ENCODE results near the gene UCN2. TPM values are rescaled to one million over a fixed set of nuclear protein-coding genes. Genes with fewer than 3 reads are reported as not detected.

The UCN2 gene
- total RNA-seq, 1 donor from 2014 or later: not detected

DNA sequence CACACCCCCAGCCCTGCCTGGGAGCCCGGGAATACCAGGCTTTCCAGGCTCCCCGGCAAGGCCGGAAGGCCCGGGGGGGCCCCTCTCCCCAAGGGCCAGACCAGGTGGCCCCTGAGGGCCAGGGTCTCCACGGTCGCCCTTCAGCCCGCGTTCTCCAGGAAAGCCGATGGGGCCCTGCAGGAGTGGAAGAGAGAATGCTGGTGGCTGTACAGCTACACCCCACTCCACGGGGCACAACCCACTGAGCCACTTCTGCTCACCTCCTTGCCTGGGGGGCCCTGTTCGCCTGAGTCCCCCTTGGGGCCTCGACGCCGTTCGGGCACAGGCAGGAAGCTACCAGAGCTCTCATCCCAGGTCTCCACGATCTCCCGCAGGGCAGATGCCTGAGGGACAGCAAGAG lies 11.8 kb upstream of the UCN2 start:
- no peaks in the 10 kb centered on the region for H3K4me1 ChIP-seq
- H3K36me3 ChIP-seq: peaks cover 0 to 3% of the 10 kb centered on the region in 2 donors
- intact Hi-C loops (cut with DNase I): no loop called here
- H3K27ac ChIP-seq: no peak overlapping the region
- H3K27me3 ChIP-seq: no peaks in the 10 kb centered on the region
- no peaks in the 10 kb centered on the region for H3K9me3 ChIP-seq
- no peak for DNase-seq (ENCODE audit: low spot score in 2 of 2)
- TF ChIP-seq, protein P1, sequence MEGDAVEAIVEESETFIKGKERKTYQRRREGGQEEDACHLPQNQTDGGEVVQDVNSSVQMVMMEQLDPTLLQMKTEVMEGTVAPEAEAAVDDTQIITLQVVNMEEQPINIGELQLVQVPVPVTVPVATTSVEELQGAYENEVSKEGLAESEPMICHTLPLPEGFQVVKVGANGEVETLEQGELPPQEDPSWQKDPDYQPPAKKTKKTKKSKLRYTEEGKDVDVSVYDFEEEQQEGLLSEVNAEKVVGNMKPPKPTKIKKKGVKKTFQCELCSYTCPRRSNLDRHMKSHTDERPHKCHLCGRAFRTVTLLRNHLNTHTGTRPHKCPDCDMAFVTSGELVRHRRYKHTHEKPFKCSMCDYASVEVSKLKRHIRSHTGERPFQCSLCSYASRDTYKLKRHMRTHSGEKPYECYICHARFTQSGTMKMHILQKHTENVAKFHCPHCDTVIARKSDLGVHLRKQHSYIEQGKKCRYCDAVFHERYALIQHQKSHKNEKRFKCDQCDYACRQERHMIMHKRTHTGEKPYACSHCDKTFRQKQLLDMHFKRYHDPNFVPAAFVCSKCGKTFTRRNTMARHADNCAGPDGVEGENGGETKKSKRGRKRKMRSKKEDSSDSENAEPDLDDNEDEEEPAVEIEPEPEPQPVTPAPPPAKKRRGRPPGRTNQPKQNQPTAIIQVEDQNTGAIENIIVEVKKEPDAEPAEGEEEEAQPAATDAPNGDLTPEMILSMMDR (IDR thresholded peaks at IDR 0.05): no peak
- no peak overlapping the region for H3K4me3 ChIP-seq

DNA sequence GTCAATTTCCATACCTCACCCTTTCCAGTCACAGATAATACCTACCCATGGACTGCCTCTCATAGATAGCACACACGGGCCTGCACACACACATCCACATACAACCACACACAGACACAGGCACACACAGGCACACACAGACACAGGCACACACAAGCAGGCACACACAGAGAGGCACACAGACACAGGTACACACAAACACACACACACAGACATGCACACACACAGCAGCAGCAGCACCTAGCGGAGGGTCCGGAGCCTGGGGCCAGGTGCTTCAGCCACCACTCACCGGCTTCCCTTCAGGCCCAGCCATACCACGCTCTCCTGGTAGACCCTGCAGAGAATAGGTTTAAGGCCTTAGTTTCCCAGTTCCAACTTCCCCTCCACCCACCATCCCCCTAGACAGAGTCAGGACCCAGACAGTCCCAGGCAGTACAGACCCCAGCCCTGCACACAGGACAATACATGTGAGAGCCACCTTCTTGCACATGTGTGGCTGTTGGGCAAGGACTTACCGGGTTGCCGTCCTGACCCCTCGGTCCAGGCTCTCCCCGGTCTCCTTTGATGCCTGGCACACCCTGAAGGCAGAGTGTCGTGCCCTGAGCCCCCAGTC lies 10.5 kb upstream of the UCN2 start:
- Histone ChIP-seq H3K36me3 (peaks cover 0 to 3% of the 10 kb centered on the region in 2 donors), H3K27ac (no peak overlapping the region), H3K4me1 (no peaks in the 10 kb centered on the region), H3K27me3 (no peaks in the 10 kb centered on the region), H3K9me3 (no peaks in the 10 kb centered on the region), H3K4me3 (no peak overlapping the region)
- TF ChIP-seq, protein P1 (IDR thresholded peaks at IDR 0.05): no peak
- intact Hi-C loops (cut with DNase I): no loop called here
- DNase-seq (ENCODE audit: low spot score in 2 of 2): no peak

DNA sequence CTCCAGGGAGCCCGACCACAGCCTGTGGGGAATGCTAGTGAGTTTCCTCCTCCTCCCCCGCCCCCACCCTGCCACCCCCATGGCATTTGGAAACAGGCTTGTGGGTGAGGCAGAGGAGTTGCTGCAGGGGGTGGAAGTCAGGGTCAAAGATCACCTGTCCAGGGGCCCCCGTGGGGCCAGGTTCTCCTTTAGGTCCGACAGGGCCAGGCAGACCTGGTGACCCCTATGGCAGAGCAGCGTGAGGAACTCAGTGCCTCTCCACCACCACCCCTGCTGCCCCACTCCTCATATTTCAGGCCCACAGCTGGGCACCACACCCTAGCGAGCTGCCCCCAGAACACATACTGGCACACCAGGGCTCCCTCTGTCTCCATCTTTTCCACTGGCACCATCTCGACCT lies 8.9 kb upstream of the UCN2 start:
- Histone ChIP-seq H3K27me3 (no peaks in the 10 kb centered on the region), H3K9me3 (no peaks in the 10 kb centered on the region), H3K27ac (no peak overlapping the region), H3K4me3 (no peak overlapping the region), H3K36me3 (no peaks in the 10 kb centered on the region), H3K4me1 (no peaks in the 10 kb centered on the region)
- intact Hi-C loops (cut with DNase I): no loop called here
- TF ChIP-seq, protein P1 (IDR thresholded peaks at IDR 0.05): no peak
- no peak for DNase-seq (ENCODE audit: low spot score in 2 of 2)

DNA sequence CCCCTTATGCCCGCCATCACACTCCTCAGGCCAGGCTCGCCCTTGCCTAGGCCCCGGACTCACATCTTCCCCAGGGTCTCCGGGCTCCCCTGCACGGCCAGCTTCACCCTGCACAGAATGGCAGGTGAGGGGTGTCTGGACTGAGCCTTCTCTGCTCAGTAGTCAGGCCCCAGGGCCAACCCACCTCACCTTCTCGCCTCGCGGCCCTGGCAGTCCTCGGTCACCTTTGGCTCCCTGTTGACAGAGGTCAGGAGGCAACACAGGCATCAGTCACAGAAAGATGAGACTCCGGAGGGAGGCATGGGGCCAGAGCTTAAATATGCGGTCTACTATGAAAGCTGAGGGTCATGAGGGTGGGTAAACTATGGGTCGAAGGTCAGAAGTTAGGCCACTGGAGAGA lies 8.4 kb upstream of the UCN2 start:
- TF ChIP-seq, protein P1 (IDR thresholded peaks at IDR 0.05): no peak
- intact Hi-C loops (cut with DNase I): no loop called here
- no peaks in the 10 kb centered on the region for H3K4me1 ChIP-seq
- no peaks in the 10 kb centered on the region for H3K27me3 ChIP-seq
- H3K9me3 ChIP-seq: no peaks in the 10 kb centered on the region
- no peaks in the 10 kb centered on the region for H3K36me3 ChIP-seq
- no peak overlapping the region for H3K27ac ChIP-seq
- DNase-seq (ENCODE audit: low spot score in 2 of 2): no peak
- H3K4me3 ChIP-seq: no peak overlapping the region

DNA sequence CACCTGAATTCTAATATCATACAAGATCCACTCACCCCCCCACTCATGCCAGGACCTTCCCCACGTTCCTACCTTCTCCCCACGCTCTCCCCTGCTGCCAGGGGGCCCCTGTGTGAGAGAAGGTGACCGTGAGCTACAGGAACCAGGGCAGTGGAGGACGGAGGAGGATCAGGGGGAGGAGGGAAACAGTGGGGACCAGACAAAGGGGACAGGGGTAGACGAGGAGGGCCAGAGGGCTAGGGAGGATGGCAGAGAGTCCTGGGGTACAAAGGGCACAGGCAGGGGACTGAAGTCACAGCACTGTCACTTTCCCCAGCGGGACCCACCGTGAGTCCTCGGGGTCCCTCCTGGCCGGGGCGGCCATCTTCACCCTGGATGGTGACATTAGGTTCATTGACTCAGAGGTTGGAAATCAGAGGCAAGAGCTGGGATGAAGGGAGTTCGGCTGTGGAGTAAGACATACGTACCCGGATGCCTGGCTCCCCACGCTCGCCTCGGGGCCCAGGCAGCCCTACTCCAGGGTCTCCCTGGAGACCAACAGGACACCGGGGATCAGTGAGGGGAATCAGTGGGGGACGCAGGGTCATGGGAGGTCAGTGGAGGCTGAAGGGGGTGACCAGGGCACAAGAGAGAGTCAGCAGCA lies 6.3 kb upstream of the UCN2 start:
- TF ChIP-seq, protein P1 (IDR thresholded peaks at IDR 0.05): no peak
- Histone ChIP-seq H3K4me1 (no peaks in the 10 kb centered on the region), H3K36me3 (no peaks in the 10 kb centered on the region), H3K27me3 (no peaks in the 10 kb centered on the region), H3K27ac (no peak overlapping the region), H3K4me3 (no peak overlapping the region), H3K9me3 (no peaks in the 10 kb centered on the region)
- no peak for DNase-seq (ENCODE audit: low spot score in 2 of 2)
- intact Hi-C loops (cut with DNase I): no loop called here
